Parathyroid adenoma (tissue), 2 donors: Measurements from ENCODE around the gene GFRAL.

Experiments used
- H2AFZ ChIP-seq: fragments of 300-600 bp; sonication (generic); one replicate; pipeline ENCODE4 v1.7.0; 2017; ENCODE audit warnings: antibody characterized with exemption, mild to moderate bottlenecking
- H3K27ac ChIP-seq: fragments of 300-600 bp; sonication (generic); one replicate; pipeline ENCODE4 v1.7.0; 2017
- H3K27me3 ChIP-seq: fragments of 300-600 bp; sonication (generic); one replicate; pipeline ENCODE4 v1.7.0; 2017; ENCODE audit warnings: low read length; ENCODE audit not compliant: control insufficient read depth, insufficient read depth
- H3K36me3 ChIP-seq: fragments of 300-600 bp; sonication (generic); one replicate; pipeline ENCODE4 v1.7.0; 2017; ENCODE audit warnings: low read length; ENCODE audit not compliant: control insufficient read depth, insufficient read depth
- H3K4me1 ChIP-seq: fragments of 300-600 bp; sonication (generic); one replicate; pipeline ENCODE4 v1.7.0; 2017; ENCODE audit warnings: control low read depth
- H3K4me2 ChIP-seq: fragments of 300-600 bp; sonication (generic); one replicate; pipeline ENCODE4 v1.7.0; 2017; ENCODE audit warnings: low read length
- H3K4me3 ChIP-seq: fragments of 300-600 bp; sonication (generic); one replicate; pipeline ENCODE4 v1.7.0; 2017; ENCODE audit warnings: low read depth, low read length
- H3K79me2 ChIP-seq: fragments of 300-600 bp; sonication (generic); one replicate; pipeline ENCODE4 v1.7.0; 2017; ENCODE audit warnings: control low read depth
- H3K9ac ChIP-seq: fragments of 300-600 bp; sonication (generic); one replicate; pipeline ENCODE4 v1.7.0; 2017; ENCODE audit warnings: mild to moderate bottlenecking
- H3K9me3 ChIP-seq: fragments of 300-600 bp; sonication (generic); one replicate; pipeline ENCODE4 v1.7.0; 2017; ENCODE audit warnings: low read length; ENCODE audit not compliant: control insufficient read depth
- TF ChIP-seq, protein P1 (sequence below): fragments of 300-600 bp; sonication (generic); IDR thresholded peaks from one replicate; pipeline ENCODE4 v1.7.0; 2017; ENCODE audit warnings: antibody characterized with exemption, mild to moderate bottlenecking
- donor health status: primary hyperparathyroidism.

GFRAL gene, protein sequence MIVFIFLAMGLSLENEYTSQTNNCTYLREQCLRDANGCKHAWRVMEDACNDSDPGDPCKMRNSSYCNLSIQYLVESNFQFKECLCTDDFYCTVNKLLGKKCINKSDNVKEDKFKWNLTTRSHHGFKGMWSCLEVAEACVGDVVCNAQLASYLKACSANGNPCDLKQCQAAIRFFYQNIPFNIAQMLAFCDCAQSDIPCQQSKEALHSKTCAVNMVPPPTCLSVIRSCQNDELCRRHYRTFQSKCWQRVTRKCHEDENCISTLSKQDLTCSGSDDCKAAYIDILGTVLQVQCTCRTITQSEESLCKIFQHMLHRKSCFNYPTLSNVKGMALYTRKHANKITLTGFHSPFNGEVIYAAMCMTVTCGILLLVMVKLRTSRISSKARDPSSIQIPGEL

DNA sequence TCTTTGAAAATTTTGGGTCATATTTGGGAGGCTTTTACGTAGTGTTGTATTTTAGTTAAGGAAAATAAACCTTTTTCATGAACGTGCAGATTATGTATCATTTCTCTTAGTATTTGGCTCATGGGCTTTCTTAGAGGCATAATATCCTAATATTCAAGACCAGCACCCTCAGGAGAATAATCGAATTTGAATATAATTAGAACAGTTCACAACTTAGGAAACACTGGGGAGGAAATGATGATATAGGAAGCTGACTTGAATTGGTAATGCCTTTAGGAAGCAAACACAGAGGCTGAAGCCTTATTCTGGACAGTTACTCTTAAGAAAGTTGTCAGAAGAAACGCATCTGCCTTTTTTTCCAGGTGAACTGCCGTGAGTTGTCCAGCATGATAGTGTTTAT, at the start of gene GFRAL:
GFRAL (plus strand) TSS at position 301 of the 400 bp plus-strand sequence; CDS start at position 387, 86 bp downstream.
- TF ChIP-seq, protein P1, sequence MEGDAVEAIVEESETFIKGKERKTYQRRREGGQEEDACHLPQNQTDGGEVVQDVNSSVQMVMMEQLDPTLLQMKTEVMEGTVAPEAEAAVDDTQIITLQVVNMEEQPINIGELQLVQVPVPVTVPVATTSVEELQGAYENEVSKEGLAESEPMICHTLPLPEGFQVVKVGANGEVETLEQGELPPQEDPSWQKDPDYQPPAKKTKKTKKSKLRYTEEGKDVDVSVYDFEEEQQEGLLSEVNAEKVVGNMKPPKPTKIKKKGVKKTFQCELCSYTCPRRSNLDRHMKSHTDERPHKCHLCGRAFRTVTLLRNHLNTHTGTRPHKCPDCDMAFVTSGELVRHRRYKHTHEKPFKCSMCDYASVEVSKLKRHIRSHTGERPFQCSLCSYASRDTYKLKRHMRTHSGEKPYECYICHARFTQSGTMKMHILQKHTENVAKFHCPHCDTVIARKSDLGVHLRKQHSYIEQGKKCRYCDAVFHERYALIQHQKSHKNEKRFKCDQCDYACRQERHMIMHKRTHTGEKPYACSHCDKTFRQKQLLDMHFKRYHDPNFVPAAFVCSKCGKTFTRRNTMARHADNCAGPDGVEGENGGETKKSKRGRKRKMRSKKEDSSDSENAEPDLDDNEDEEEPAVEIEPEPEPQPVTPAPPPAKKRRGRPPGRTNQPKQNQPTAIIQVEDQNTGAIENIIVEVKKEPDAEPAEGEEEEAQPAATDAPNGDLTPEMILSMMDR = no peak
- no peaks in the 10 kb centered on the region for H3K36me3 ChIP-seq
- H3K4me2 ChIP-seq = no peak within 1 kb of the TSS
- H3K9ac ChIP-seq = no peak within 1 kb of the TSS
- H3K9me3 ChIP-seq = no peaks in the 10 kb centered on the region
- H3K4me1 ChIP-seq = no peaks in the 10 kb centered on the region
- H2AFZ ChIP-seq = no peak within 1 kb of the TSS
- no peaks in the 10 kb centered on the region for H3K27me3 ChIP-seq
- no peak within 1 kb of the TSS for H3K4me3 ChIP-seq
- no peak within 1 kb of the TSS for H3K27ac ChIP-seq
- no peaks in the 10 kb centered on the region for H3K79me2 ChIP-seq

DNA sequence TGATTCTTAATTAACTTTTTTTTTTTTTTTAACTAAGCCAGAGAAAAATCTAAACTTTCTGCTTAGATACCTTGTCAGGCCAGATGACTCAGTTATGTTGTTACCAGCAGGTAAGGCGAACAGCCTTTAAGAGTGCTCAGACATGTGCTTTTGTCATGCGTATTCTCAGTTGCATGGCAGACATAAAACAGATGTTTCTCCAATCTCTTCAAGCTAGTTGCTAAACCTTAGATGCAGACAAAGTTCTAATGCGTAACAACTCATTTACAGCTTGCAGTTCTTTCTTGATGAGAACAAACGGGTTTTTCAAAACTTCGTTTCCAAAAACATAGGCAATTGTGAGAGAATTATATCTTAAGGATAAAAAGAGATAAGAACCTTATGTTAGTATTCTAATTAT, 49.6 kb upstream of the GFRAL start:
- H3K79me2 ChIP-seq = no peaks in the 10 kb centered on the region
- H3K4me1 ChIP-seq = no peaks in the 10 kb centered on the region
- H3K4me2 ChIP-seq = no peak overlapping the region
- H3K27me3 ChIP-seq = no peaks in the 10 kb centered on the region
- TF ChIP-seq, protein P1 = no peak
- H3K36me3 ChIP-seq = no peaks in the 10 kb centered on the region
- H3K9ac ChIP-seq = no peak overlapping the region
- no peaks in the 10 kb centered on the region for H3K9me3 ChIP-seq
- H3K4me3 ChIP-seq = no peak overlapping the region
- no peak overlapping the region for H2AFZ ChIP-seq
- no peak overlapping the region for H3K27ac ChIP-seq

DNA sequence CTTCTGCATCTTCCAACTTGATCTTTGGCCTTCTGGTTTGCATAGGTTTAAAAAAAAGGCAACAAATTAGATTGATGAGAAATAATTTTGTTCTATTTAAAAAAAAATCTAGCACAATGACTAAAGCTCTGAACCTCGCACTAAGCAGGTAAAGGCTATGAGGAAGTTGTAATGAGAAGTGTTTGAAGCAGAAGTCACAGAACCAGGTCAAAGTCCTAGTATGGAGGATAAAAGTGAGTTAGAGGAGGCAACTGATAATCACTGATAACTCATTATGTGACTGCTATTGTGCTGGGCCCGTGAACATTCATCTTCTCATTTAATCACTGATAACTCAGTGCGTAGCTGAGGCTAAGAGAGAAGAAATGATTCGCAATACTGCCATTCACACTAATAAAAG, 46.1 kb upstream of the GFRAL start:
- no peak overlapping the region for H2AFZ ChIP-seq
- TF ChIP-seq, protein P1 = no peak
- H3K9me3 ChIP-seq = no peaks in the 10 kb centered on the region
- H3K4me2 ChIP-seq = no peak overlapping the region
- no peak overlapping the region for H3K27ac ChIP-seq
- H3K27me3 ChIP-seq = no peaks in the 10 kb centered on the region
- H3K4me3 ChIP-seq = no peak overlapping the region
- H3K79me2 ChIP-seq = no peaks in the 10 kb centered on the region
- H3K9ac ChIP-seq = no peak overlapping the region
- H3K4me1 ChIP-seq = no peaks in the 10 kb centered on the region
- H3K36me3 ChIP-seq = no peaks in the 10 kb centered on the region

DNA sequence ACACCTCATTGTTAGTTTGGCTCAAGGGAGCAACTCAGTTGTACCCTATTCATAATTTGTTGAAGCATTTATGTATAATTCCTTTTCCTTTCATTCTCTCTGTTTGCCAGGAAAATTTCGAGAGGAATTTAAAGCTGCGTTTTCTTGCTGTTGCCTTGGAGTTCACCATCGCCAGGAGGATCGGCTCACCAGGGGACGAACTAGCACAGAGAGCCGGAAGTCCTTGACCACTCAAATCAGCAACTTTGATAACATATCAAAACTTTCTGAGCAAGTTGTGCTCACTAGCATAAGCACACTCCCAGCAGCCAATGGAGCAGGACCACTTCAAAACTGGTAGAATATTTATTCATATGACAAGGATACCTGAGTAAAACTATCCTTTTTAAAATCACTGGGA, 45.2 kb upstream of the GFRAL start:
- H3K79me2 ChIP-seq = no peaks in the 10 kb centered on the region
- TF ChIP-seq, protein P1 = no peak
- no peak overlapping the region for H2AFZ ChIP-seq
- no peak overlapping the region for H3K9ac ChIP-seq
- no peaks in the 10 kb centered on the region for H3K27me3 ChIP-seq
- H3K4me3 ChIP-seq = no peak overlapping the region
- no peaks in the 10 kb centered on the region for H3K9me3 ChIP-seq
- no peak overlapping the region for H3K4me2 ChIP-seq
- no peaks in the 10 kb centered on the region for H3K4me1 ChIP-seq
- H3K36me3 ChIP-seq = no peaks in the 10 kb centered on the region
- no peak overlapping the region for H3K27ac ChIP-seq

DNA sequence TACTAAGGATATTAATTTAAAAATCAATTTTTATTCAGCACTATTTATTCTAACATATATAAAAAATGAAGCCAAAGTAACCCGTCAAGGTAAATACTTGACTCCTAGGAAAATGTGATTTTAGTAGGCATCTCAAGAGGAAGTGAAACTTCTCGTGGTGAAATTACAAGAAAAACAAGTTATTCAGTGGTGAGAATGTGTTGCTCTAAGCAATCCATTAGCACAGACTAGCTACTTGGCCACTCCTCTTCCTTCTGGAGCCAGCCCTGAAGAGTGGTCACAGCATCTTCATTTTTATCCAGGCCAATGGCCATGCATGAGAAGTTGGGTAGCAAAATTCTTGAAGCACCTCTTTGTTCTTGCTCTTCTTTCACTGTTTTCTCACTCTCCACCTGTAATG, 40.4 kb upstream of the GFRAL start:
- no peak overlapping the region for H3K4me2 ChIP-seq
- TF ChIP-seq, protein P1 = no peak
- H3K27ac ChIP-seq = no peak overlapping the region
- no peaks in the 10 kb centered on the region for H3K27me3 ChIP-seq
- H3K4me1 ChIP-seq = no peaks in the 10 kb centered on the region
- no peak overlapping the region for H3K9ac ChIP-seq
- H3K4me3 ChIP-seq = no peak overlapping the region
- no peaks in the 10 kb centered on the region for H3K9me3 ChIP-seq
- no peaks in the 10 kb centered on the region for H3K36me3 ChIP-seq
- no peaks in the 10 kb centered on the region for H3K79me2 ChIP-seq
- H2AFZ ChIP-seq = no peak overlapping the region
